GM23338 (cell line): ENCODE data around the gene MMP25. TPM values are rescaled to one million over a fixed set of nuclear protein-coding genes. Genes with fewer than 3 reads are reported as not detected.

Experiments
- ATAC-seq: fragments of 200-7000 bp; cut with Tn5 transposase; 3 replicates; pipeline ENCODE4 v1.9.1; 2020
- DNase-seq: peaks from one replicate; pipeline ENCODE4 v3.0.0-alpha.2; 2015; ENCODE audit warnings: low spot score
- H2AFZ ChIP-seq: fragments of 200-600 bp; sonication (generic); 2 replicates; pipeline ENCODE4 v1.8.0; 2016; ENCODE audit warnings: antibody characterized with exemption, mild to moderate bottlenecking, moderate library complexity
- H3F3A ChIP-seq: fragments of 200-600 bp; sonication (generic); replicated peaks from 2 replicates; pipeline ENCODE4 v1.8.0; 2017; ENCODE audit warnings: antibody characterized with exemption, mixed run types, low read depth
- H3K27ac ChIP-seq: fragments of 200-600 bp; sonication (generic); 2 replicates; pipeline ENCODE4 v1.6.1; 2016; ENCODE audit warnings: low read depth
- H3K27me3 ChIP-seq: fragments of 200-600 bp; sonication (generic); 2 replicates; pipeline ENCODE4 v1.8.0; 2016; ENCODE audit warnings: mild to moderate bottlenecking, mixed run types, moderate library complexity; ENCODE audit not compliant: insufficient read depth
- H3K36me3 ChIP-seq: fragments of 200-600 bp; sonication (generic); 2 replicates; pipeline ENCODE4 v1.8.0; 2016; ENCODE audit warnings: mild to moderate bottlenecking; ENCODE audit not compliant: insufficient read depth
- H3K4me1 ChIP-seq: fragments of 200-600 bp; sonication (generic); 2 replicates; pipeline ENCODE4 v1.8.0; 2016; ENCODE audit warnings: mild to moderate bottlenecking, moderate library complexity; ENCODE audit not compliant: insufficient read depth
- H3K4me2 ChIP-seq: fragments of 200-600 bp; sonication (generic); 2 replicates; pipeline ENCODE4 v1.7.1; 2017; ENCODE audit warnings: mixed run types
- H3K4me3 ChIP-seq: fragments of 200-600 bp; sonication (generic); 2 replicates; pipeline ENCODE4 v1.6.1; 2016; ENCODE audit warnings: mixed run types
- H3K79me2 ChIP-seq: fragments of 200-600 bp; sonication (generic); replicated peaks from 2 replicates; pipeline ENCODE4 v1.8.0; 2017; ENCODE audit warnings: mild to moderate bottlenecking; ENCODE audit not compliant: insufficient read depth
- H3K9me2 ChIP-seq: fragments of 200-600 bp; sonication (generic); 2 replicates; pipeline ENCODE4 v1.8.0; 2017; ENCODE audit not compliant: insufficient read depth
- H4K20me1 ChIP-seq: fragments of 200-600 bp; sonication (generic); replicated peaks from 2 replicates; pipeline ENCODE4 v1.8.0; 2017; ENCODE audit warnings: mild to moderate bottlenecking; ENCODE audit not compliant: insufficient read depth
- H3K27ac Mint-ChIP-seq: 2 replicates; pipeline ENCODE4 v1.8.0; 2020; ENCODE audit warnings: inconsistent platforms, mild to moderate bottlenecking, moderate library complexity, mixed read lengths
- H3K27me3 Mint-ChIP-seq: 3 replicates; pipeline ENCODE4 v1.8.0; 2022; ENCODE audit warnings: low read depth, mild to moderate bottlenecking, moderate library complexity, mixed read lengths, inconsistent platforms; ENCODE audit not compliant: insufficient read depth, poor library complexity
- H3K36me3 Mint-ChIP-seq: 3 replicates; pipeline ENCODE4 v1.8.0; 2021; ENCODE audit warnings: low read depth, mild to moderate bottlenecking, inconsistent platforms, moderate library complexity, mixed read lengths
- H3K4me1 Mint-ChIP-seq: 3 replicates; pipeline ENCODE4 v1.8.0; 2020; ENCODE audit warnings: mild to moderate bottlenecking, inconsistent platforms, mixed read lengths
- H3K4me3 Mint-ChIP-seq: 3 replicates; pipeline ENCODE4 v1.8.0; 2021; ENCODE audit warnings: moderate library complexity, mild to moderate bottlenecking, inconsistent platforms, mixed read lengths
- H3K9me3 Mint-ChIP-seq: 3 replicates; pipeline ENCODE4 v1.8.0; 2020; ENCODE audit warnings: moderate library complexity, mild to moderate bottlenecking, inconsistent platforms, mixed read lengths
- CREB1 ChIP-seq: fragments of 250-450 bp; sonication (Bioruptor Pico); IDR thresholded peaks from 2 replicates; pipeline ENCODE4 v1.5.0; 2020; ENCODE audit warnings: low read depth, mild to moderate bottlenecking, moderate library complexity
- EZH2 ChIP-seq: fragments of 200-600 bp; sonication (generic); IDR thresholded peaks from one replicate; pipeline ENCODE4 v1.8.0; 2017; ENCODE audit warnings: antibody characterized with exemption, mild to moderate bottlenecking, low read depth; ENCODE audit not compliant: unreplicated experiment
- EZH2phosphoT487 ChIP-seq: fragments of 200-600 bp; sonication (generic); IDR thresholded peaks from one replicate; pipeline ENCODE4 v1.8.1; 2018; ENCODE audit warnings: antibody characterized with exemption; ENCODE audit not compliant: unreplicated experiment
- JUNB ChIP-seq: IDR thresholded peaks from one replicate; pipeline ENCODE4 v1.6.1; 2016; ENCODE audit warnings: antibody characterized with exemption; ENCODE audit not compliant: unreplicated experiment
- NANOG ChIP-seq: IDR thresholded peaks from 2 replicates; pipeline ENCODE4 v1.6.1; 2016; ENCODE audit warnings: antibody characterized with exemption, borderline replicate concordance
- POLR2AphosphoS5 ChIP-seq: IDR thresholded peaks from 2 replicates; pipeline ENCODE4 v1.6.1; 2016; ENCODE audit warnings: antibody characterized with exemption, low read depth
- STAT1 ChIP-seq: IDR thresholded peaks from one replicate; pipeline ENCODE4 v1.6.1; 2016; ENCODE audit warnings: antibody characterized with exemption; ENCODE audit not compliant: unreplicated experiment
- ZNF114 ChIP-seq: fragments of 250-450 bp; sonication (Bioruptor Pico); IDR thresholded peaks from 2 replicates; pipeline ENCODE4 v1.5.0; 2020; ENCODE audit warnings: mild to moderate bottlenecking, moderate library complexity
- ZNF331 ChIP-seq: fragments of 250-450 bp; sonication (Bioruptor Pico); IDR thresholded peaks from 2 replicates; pipeline ENCODE4 v1.5.0; 2020; ENCODE audit warnings: low read depth, mild to moderate bottlenecking, moderate library complexity
- polyA plus RNA-seq: library from polyadenylated mRNA; unstranded; fragments of >200 nt; fragmentation: Nextera tagmentation; extraction: Ambion mirVana; gene quantifications from 2 replicates; pipeline ENCODE4 v1.2.1, GENCODE V29; 2016
- total RNA-seq: library from RNA; depleted of rRNA; stranded (reverse); fragments of >200 nt; shearing (Covaris generic); gene quantifications from 2 replicates; pipeline ENCODE4 v1.2.3, GENCODE V29; 2014
- TF ChIP-seq, protein P1 (sequence below), 2 experiments: fragments of 200-600 bp in 1 of 2; sonication (generic) in 1 of 2; conservative IDR thresholded peaks; 2 replicates each; pipeline versions ENCODE4 v1.5.1 to v1.6.1; 2016 to 2017; ENCODE audit warnings: antibody characterized with exemption in 2 of 2, low read depth in 2 of 2, mild to moderate bottlenecking in 2 of 2, moderate library complexity in 1 of 2
- TF ChIP-seq, protein P2 (sequence below): IDR thresholded peaks from 2 replicates; pipeline ENCODE4 v1.6.1; 2016; ENCODE audit warnings: antibody characterized with exemption

The MMP25 gene
- total and polyA plus RNA-seq, 2 experiments from 2014 or later, result 7.7 to 15.9 TPM

DNA sequence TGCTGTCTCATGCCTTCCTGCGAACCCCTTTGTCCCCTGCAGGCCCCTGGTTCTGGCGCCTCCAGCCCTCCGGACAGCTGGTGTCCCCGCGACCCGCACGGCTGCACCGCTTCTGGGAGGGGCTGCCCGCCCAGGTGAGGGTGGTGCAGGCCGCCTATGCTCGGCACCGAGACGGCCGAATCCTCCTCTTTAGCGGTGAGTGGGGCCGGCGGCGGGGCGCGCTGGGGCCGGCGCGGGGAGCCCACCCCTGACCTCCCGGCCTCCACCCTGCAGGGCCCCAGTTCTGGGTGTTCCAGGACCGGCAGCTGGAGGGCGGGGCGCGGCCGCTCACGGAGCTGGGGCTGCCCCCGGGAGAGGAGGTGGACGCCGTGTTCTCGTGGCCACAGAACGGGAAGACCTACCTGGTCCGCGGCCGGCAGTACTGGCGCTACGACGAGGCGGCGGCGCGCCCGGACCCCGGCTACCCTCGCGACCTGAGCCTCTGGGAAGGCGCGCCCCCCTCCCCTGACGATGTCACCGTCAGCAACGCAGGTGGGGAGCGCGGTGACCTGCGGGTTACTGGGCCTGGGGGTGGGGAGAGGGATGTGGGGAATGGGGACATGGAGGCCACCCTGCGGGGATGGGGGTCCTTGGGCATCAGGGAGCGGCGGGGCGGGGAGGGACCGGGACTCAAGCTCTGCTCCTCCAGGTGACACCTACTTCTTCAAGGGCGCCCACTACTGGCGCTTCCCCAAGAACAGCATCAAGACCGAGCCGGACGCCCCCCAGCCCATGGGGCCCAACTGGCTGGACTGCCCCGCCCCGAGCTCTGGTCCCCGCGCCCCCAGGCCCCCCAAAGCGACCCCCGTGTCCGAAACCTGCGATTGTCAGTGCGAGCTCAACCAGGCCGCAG lies 12.0 kb downstream of the MMP25 start:
- Mint-ChIP-seq H3K9me3 (no peaks in the 10 kb centered on the region; the same call in 2 of the 3 replicates), H3K4me1 (peaks cover 20% of the 10 kb centered on the region), H3K27me3 (peaks cover 13% of the 10 kb centered on the region), H3K36me3 (peaks cover 21% of the 10 kb centered on the region; the same call in 2 of the 3 replicates), H3K27ac (no peak overlapping the region), H3K4me3 (peak overlapping the region; percentile 81)
- peak overlapping the region; percentile 84 for H3K4me3 ChIP-seq
- TF ChIP-seq, protein P1, sequence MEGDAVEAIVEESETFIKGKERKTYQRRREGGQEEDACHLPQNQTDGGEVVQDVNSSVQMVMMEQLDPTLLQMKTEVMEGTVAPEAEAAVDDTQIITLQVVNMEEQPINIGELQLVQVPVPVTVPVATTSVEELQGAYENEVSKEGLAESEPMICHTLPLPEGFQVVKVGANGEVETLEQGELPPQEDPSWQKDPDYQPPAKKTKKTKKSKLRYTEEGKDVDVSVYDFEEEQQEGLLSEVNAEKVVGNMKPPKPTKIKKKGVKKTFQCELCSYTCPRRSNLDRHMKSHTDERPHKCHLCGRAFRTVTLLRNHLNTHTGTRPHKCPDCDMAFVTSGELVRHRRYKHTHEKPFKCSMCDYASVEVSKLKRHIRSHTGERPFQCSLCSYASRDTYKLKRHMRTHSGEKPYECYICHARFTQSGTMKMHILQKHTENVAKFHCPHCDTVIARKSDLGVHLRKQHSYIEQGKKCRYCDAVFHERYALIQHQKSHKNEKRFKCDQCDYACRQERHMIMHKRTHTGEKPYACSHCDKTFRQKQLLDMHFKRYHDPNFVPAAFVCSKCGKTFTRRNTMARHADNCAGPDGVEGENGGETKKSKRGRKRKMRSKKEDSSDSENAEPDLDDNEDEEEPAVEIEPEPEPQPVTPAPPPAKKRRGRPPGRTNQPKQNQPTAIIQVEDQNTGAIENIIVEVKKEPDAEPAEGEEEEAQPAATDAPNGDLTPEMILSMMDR (conservative IDR thresholded peaks at IDR 0.05; ENCODE audit: low read depth in 2 of 2), result peak; percentile 23 to 67; a peak in 3 of 4 replicates
- TF ChIP-seq STAT1, result no peak
- TF ChIP-seq NANOG, result no peak
- TF ChIP-seq ZNF331 (CRISPR knock-in tag), result no peak
- TF ChIP-seq POLR2AphosphoS5, result 0 out of 2 replicates have a peak, but pooled peaks have one; percentile 24
- TF ChIP-seq CREB1, result no peak
- no peak for TF ChIP-seq JUNB
- TF ChIP-seq, protein P2, sequence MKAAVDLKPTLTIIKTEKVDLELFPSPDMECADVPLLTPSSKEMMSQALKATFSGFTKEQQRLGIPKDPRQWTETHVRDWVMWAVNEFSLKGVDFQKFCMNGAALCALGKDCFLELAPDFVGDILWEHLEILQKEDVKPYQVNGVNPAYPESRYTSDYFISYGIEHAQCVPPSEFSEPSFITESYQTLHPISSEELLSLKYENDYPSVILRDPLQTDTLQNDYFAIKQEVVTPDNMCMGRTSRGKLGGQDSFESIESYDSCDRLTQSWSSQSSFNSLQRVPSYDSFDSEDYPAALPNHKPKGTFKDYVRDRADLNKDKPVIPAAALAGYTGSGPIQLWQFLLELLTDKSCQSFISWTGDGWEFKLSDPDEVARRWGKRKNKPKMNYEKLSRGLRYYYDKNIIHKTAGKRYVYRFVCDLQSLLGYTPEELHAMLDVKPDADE, result no peak
- no peaks in the 10 kb centered on the region for H3K36me3 ChIP-seq
- H3K9me2 ChIP-seq, result no peaks in the 10 kb centered on the region
- no peak overlapping the region for H3K27ac ChIP-seq
- peak overlapping the region; percentile 88; the same call in 1 of the 2 replicates for H2AFZ ChIP-seq
- H3F3A ChIP-seq, result peaks cover 15% of the 10 kb centered on the region
- no peaks in the 10 kb centered on the region; the same call in 1 of the 2 replicates for H4K20me1 ChIP-seq
- peak; percentile 71 for ATAC-seq
- peak; percentile 84 for DNase-seq
- H3K4me1 ChIP-seq, result peaks cover 10% of the 10 kb centered on the region
- peaks cover 4% of the 10 kb centered on the region; the same call in 1 of the 2 replicates for H3K27me3 ChIP-seq
- H3K4me2 ChIP-seq, result peak overlapping the region; percentile 85
- H3K79me2 ChIP-seq, result no peaks in the 10 kb centered on the region; the same call in 1 of the 2 replicates

- no peaks in the 10 kb centered on the region for H3K36me3 ChIP-seq
- H3K27ac ChIP-seq, result 0 out of 2 replicates have a peak overlapping the region, but pooled peaks have one; percentile 55
- peaks cover 12% of the 10 kb centered on the region for H3K4me1 ChIP-seq
- H3K4me2 ChIP-seq, result peak overlapping the region; percentile 85
- peaks cover 16% of the 10 kb centered on the region for H3K27me3 Mint-ChIP-seq
- DNase-seq, result peak; percentile 95
- H3K4me1 Mint-ChIP-seq, result peaks cover 24% of the 10 kb centered on the region
- H3F3A ChIP-seq, result peaks cover 15% of the 10 kb centered on the region
- H3K79me2 ChIP-seq, result no peaks in the 10 kb centered on the region; the same call in 1 of the 2 replicates
- TF ChIP-seq POLR2AphosphoS5 (peak; percentile 71; the same call in 1 of the 2 replicates), STAT1 (no peak), NANOG (no peak), EZH2phosphoT487 (no peak), ZNF114 (no peak), CREB1 (peak; percentile 62), EZH2 (no peak), ZNF331 (CRISPR knock-in tag) (no peak)
- TF ChIP-seq, protein P1 (conservative IDR thresholded peaks at IDR 0.05; ENCODE audit: low read depth in 2 of 2), result peak; percentile 53 to 92
- peaks cover 4% of the 10 kb centered on the region; the same call in 1 of the 2 replicates for H3K27me3 ChIP-seq
- no peaks in the 10 kb centered on the region for H3K9me2 ChIP-seq
- H3K27ac Mint-ChIP-seq, result no peak overlapping the region; the same call in 1 of the 2 replicates
- H4K20me1 ChIP-seq, result no peaks in the 10 kb centered on the region; the same call in 1 of the 2 replicates
- H3K4me3 Mint-ChIP-seq, result peak overlapping the region; percentile 81
- H2AFZ ChIP-seq, result peak overlapping the region; percentile 90
- peak overlapping the region; percentile 84 for H3K4me3 ChIP-seq
- no peaks in the 10 kb centered on the region; the same call in 2 of the 3 replicates for H3K9me3 Mint-ChIP-seq
- ATAC-seq, result peak; percentile 83
- peaks cover 16% of the 10 kb centered on the region; the same call in 2 of the 3 replicates for H3K36me3 Mint-ChIP-seq
Measured at GRCh38 chr16:3059041-3059722, 12.8 kb downstream of the MMP25 start.
